K562 (cell line): ENCODE measurements around the gene UBASH3A. TPM values are rescaled to one million over a fixed set of nuclear protein-coding genes. Genes with fewer than 3 reads are reported as not detected.

Experiments
- ATAC-seq: fragments of 200-7000 bp; cut with Tn5 transposase; 3 replicates; pipeline ENCODE4 v1.9.1; 2020; ENCODE audit warnings: moderate library complexity
- BruUV-seq: library from RNA; stranded (reverse); fragments of 400-500 nt; replicated peaks from 2 replicates; lab custom pipeline; 2021; lab: Mats Ljungman, UMichigan
- CTCF ChIA-PET: fragments of 300-600 bp; formaldehyde crosslinking; extraction: SDS; loops from one replicate; lab custom pipeline; 2021; ENCODE audit warnings: low intra/inter-chr PET ratio; lab: Yijun Ruan, JAX
- POLR2A ChIA-PET: fragments of 300-600, 350-650 bp; sonication (Branson Sonifier 250); formaldehyde crosslinking; extraction: SDS; loops from one replicate; lab custom pipeline; 2021; ENCODE audit warnings: antibody characterized with exemption, inconsistent platforms; lab: Yijun Ruan, JAX
- DNase-seq, 4 experiments: peaks; one replicate each; pipeline versions ENCODE4 v3.0.0 to v3.0.0-alpha.2; 2011 to 2018; ENCODE audit warnings: low spot score in 3 of 4, mixed read lengths in 3 of 4; ENCODE audit errors: extremely low read depth in 1 of 4
- FAIRE-seq: peaks from 2 replicates; lab custom pipeline; 2011; peaks lifted over from hg19 to GRCh38; lab: Jason Lieb, UNC
- H2AFZ ChIP-seq: 2 replicates; pipeline ENCODE4 v1.6.0; 2011; ENCODE audit warnings: low read depth, low read length, control low read depth, inconsistent platforms
- H3K27ac ChIP-seq: fragments of 200-600 bp; 3 replicates; pipeline ENCODE4 v1.8.0; 2011; ENCODE audit warnings: low read depth, mild to moderate bottlenecking, control low read depth, inconsistent platforms, low read length, moderate library complexity, mixed read lengths; ENCODE audit errors: extremely low read depth
- H3K27me3 ChIP-seq, 2 experiments: fragments of 300-600 bp in 1 of 2; 2 replicates in 1 of 2; 3 replicates in 1 of 2; pipeline versions ENCODE4 v1.6.0 to v1.8.0; 2011; ENCODE audit warnings: inconsistent platforms in 2 of 2, low read length in 2 of 2, mild to moderate bottlenecking in 1 of 2, mixed read lengths in 1 of 2, moderate library complexity in 1 of 2; ENCODE audit not compliant: control insufficient read depth in 2 of 2, insufficient read depth in 2 of 2
- H3K36me3 ChIP-seq: fragments of 300-600 bp; 3 replicates; pipeline ENCODE4 v1.8.0; 2011; ENCODE audit warnings: mild to moderate bottlenecking, low read length, inconsistent platforms; ENCODE audit not compliant: control insufficient read depth, insufficient read depth
- H3K4me1 ChIP-seq, 2 experiments: fragments of 200-600 bp in 1 of 2; replicated peaks in 1 of 2; 2 replicates in 1 of 2; 3 replicates in 1 of 2; pipeline versions ENCODE4 v1.5.1 to v1.8.0; 2011; ENCODE audit warnings: inconsistent platforms in 2 of 2, low read length in 2 of 2, mild to moderate bottlenecking in 1 of 2, mixed read lengths in 1 of 2, moderate library complexity in 1 of 2; ENCODE audit not compliant: control insufficient read depth in 2 of 2, insufficient read depth in 2 of 2
- H3K4me2 ChIP-seq: 2 replicates; pipeline ENCODE4 v1.6.1; 2011; ENCODE audit warnings: low read length, control low read depth, inconsistent platforms, mixed read lengths; ENCODE audit not compliant: insufficient read depth
- H3K4me3 ChIP-seq: fragments of 200-600 bp; sonication (generic), shearing (Covaris generic); 2 replicates; pipeline ENCODE4 v1.5.1; 2016; ENCODE audit warnings: control low read depth, inconsistent platforms
- H3K79me2 ChIP-seq: fragments of 200-600 bp; 3 replicates; pipeline ENCODE4 v1.8.0; 2011; ENCODE audit warnings: low read length, inconsistent platforms; ENCODE audit not compliant: control insufficient read depth, insufficient read depth
- H3K9ac ChIP-seq, 2 experiments: 2 replicates each; pipeline versions ENCODE4 v1.6.0 to v1.6.1; 2011; ENCODE audit warnings: low read depth in 2 of 2, low read length in 2 of 2, control low read depth in 1 of 2, inconsistent platforms in 1 of 2, mild to moderate bottlenecking in 1 of 2, mixed read lengths in 1 of 2; ENCODE audit not compliant: insufficient read depth in 1 of 2
- H3K9me1 ChIP-seq: one replicate; pipeline ENCODE4 v1.6.0; 2011; ENCODE audit warnings: inconsistent platforms, mild to moderate bottlenecking, low read length, moderate library complexity; ENCODE audit not compliant: control insufficient read depth, insufficient read depth
- H3K9me3 ChIP-seq: replicated peaks from 2 replicates; pipeline ENCODE4 v1.5.1; 2011; ENCODE audit warnings: low read depth, low read length, inconsistent platforms; ENCODE audit not compliant: control insufficient read depth, insufficient read depth
- H4K20me1 ChIP-seq: replicated peaks from 2 replicates; pipeline ENCODE4 v1.6.1; 2011; ENCODE audit warnings: low read length, inconsistent platforms, mixed read lengths; ENCODE audit not compliant: control insufficient read depth, insufficient read depth
- BRCA1 ChIP-seq, 2 experiments: fragments of 450-650 bp in 1 of 2; sonication (generic) in 1 of 2; formaldehyde crosslinking in 1 of 2; IDR thresholded peaks; 2 replicates each; pipeline versions ENCODE4 v1.5.0 to v1.6.1; 2017 to 2020; ENCODE audit warnings: mild to moderate bottlenecking in 1 of 2, missing genetic modification reagents in 1 of 2
- CCNT2 ChIP-seq: IDR thresholded peaks from 2 replicates; pipeline ENCODE4 v1.6.1; 2011; ENCODE audit warnings: borderline replicate concordance, low read depth, mild to moderate bottlenecking, moderate library complexity, mixed read lengths, low read length; ENCODE audit not compliant: insufficient read length; ENCODE audit errors: extremely low read depth
- ETV6 ChIP-seq, 3 experiments: fragments of 150-350 bp in 1 of 3; sonication (generic) in 1 of 3; formaldehyde crosslinking in 1 of 3; IDR thresholded peaks; 2 replicates each; pipeline versions ENCODE4 v1.6.1 to v1.8.0; 2014 to 2022; ENCODE audit warnings: borderline replicate concordance in 2 of 3, low read depth in 2 of 3, antibody characterized with exemption in 1 of 3, low read length in 1 of 3, mild to moderate bottlenecking in 1 of 3, missing genetic modification reagents in 1 of 3
- FOXA3 ChIP-seq, 2 experiments: fragments of 450-650 bp in 1 of 2; sonication (generic) in 1 of 2; formaldehyde crosslinking; IDR thresholded peaks in 1 of 2; conservative IDR thresholded peaks in 1 of 2; 2 replicates each; pipeline versions ENCODE4 v1.4.0 to v1.8.0; 2020 to 2022; ENCODE audit warnings: mild to moderate bottlenecking in 2 of 2, missing genetic modification reagents in 1 of 2
- HMG20B ChIP-seq: fragments of 250-450 bp; sonication (Bioruptor Pico); IDR thresholded peaks from 2 replicates; pipeline ENCODE4 v1.5.0; 2021; ENCODE audit warnings: mild to moderate bottlenecking
- NFE2 ChIP-seq: IDR thresholded peaks from 2 replicates; pipeline ENCODE4 v1.6.1; 2014; ENCODE audit warnings: antibody characterized with exemption, low read depth
- NFIX ChIP-seq: fragments of 250-450 bp; sonication (Bioruptor Pico); IDR thresholded peaks from 2 replicates; pipeline ENCODE4 v1.4.0; 2020; ENCODE audit warnings: low read depth, mild to moderate bottlenecking, moderate library complexity
- NRF1 ChIP-seq, 2 experiments: fragments of 450-650 bp; IDR thresholded peaks in 1 of 2; conservative IDR thresholded peaks in 1 of 2; 2 replicates each; pipeline ENCODE4 v1.6.1; 2014; ENCODE audit warnings: mild to moderate bottlenecking in 2 of 2
- POLR2AphosphoS5 ChIP-seq: IDR thresholded peaks from 2 replicates; pipeline ENCODE4 v1.6.1; 2011; ENCODE audit warnings: mild to moderate bottlenecking, low read depth, low read length, moderate library complexity; ENCODE audit not compliant: control insufficient read depth, insufficient read depth
- POU5F1 ChIP-seq: fragments of 150-350 bp; IDR thresholded peaks from 2 replicates; pipeline ENCODE4 v1.6.1; 2014; ENCODE audit warnings: borderline replicate concordance, low read length, low read depth, mild to moderate bottlenecking; ENCODE audit not compliant: partially characterized antibody
- RBM15 ChIP-seq: fragments of 200-400 bp; formaldehyde crosslinking; IDR thresholded peaks from 2 replicates; pipeline ENCODE4 v1.6.1; 2018; ENCODE audit warnings: mild to moderate bottlenecking, low read length, moderate library complexity; ENCODE audit not compliant: insufficient read depth
- TFE3 ChIP-seq: fragments of 450-650 bp; formaldehyde crosslinking; IDR thresholded peaks from 2 replicates; pipeline ENCODE4 v1.4.0; 2020; ENCODE audit warnings: mild to moderate bottlenecking, mixed read lengths
- ZFP30 ChIP-seq: fragments of 250-450 bp; sonication (Bioruptor Pico); IDR thresholded peaks from 2 replicates; pipeline ENCODE4 v1.8.0; 2022; ENCODE audit warnings: moderate library complexity, mild to moderate bottlenecking, inconsistent platforms, borderline replicate concordance
- WGBS: fragments of 100-300 bp; shearing (Covaris generic); methylation state at CpG from one replicate; pipeline ENCODE4 v1.1.6; 2016; ENCODE audit warnings: low coverage, mixed read lengths; ENCODE audit not compliant: insufficient coverage; ENCODE audit errors: missing lambda C conversion rate; 5-methylcytosine and 5-hydroxymethylcytosine counted together
- in situ Hi-C: fragments of 300-500 bp; cut with MboI; formaldehyde crosslinking; loops from 4 replicates; pipeline ENCODE4 v1.15.0; 2018; ENCODE audit warnings: inconsistent platforms, mixed read lengths
- intact Hi-C: fragments of 100-400 bp; cut with micrococcal nuclease; formaldehyde crosslinking; loops from 2 replicates; pipeline ENCODE4 v1.14.2; 2022
- polyA plus RNA-seq, 8 experiments: library from polyadenylated mRNA; depleted of rRNA in 4 of 8; stranded (reverse) in 5 of 8; unstranded in 3 of 8; fragments of >200 nt; fragmentation: Nextera tagmentation in 2 of 8; fragmentation: Illumina TruSeq in 1 of 8; extraction: Ambion mirVana in 2 of 8; extraction: Trizol in 1 of 8; gene quantifications; 2 replicates each; pipeline versions ENCODE4 v1.2.1 to v1.2.3, GENCODE V29; 2011 to 2014; ENCODE audit warnings: inconsistent platforms in 1 of 8, missing spikeins in 1 of 8
- total RNA-seq, 7 experiments: library from RNA; depleted of rRNA in 6 of 7; stranded (reverse); fragments of >200 nt in 6 of 7; fragmentation: Illumina TruSeq in 2 of 7; extraction: Trizol in 2 of 7; gene quantifications; 2 replicates each; pipeline versions ENCODE4 v1.2.1 to v1.2.3, GENCODE V29; 2011 to 2021; ENCODE audit warnings: low replicate concordance in 1 of 7
- TF ChIP-seq, protein P1 (sequence below), 3 experiments: fragments of 200-800 bp in 1 of 3; sonication (Bioruptor generic) in 1 of 3; sonication (generic) in 1 of 3; formaldehyde crosslinking in 1 of 3; IDR thresholded peaks; 2 replicates each; pipeline versions ENCODE4 v1.6.1 to v1.8.0; 2016 to 2022; ENCODE audit warnings: mild to moderate bottlenecking in 2 of 3, missing compliant biosample characterization in 2 of 3, missing genetic modification characterization in 2 of 3, missing genetic modification reagents in 1 of 3
- TF ChIP-seq, protein P2 (sequence below): sonication (generic); formaldehyde crosslinking; IDR thresholded peaks from 2 replicates; pipeline ENCODE4 v1.9.0; 2022; ENCODE audit warnings: mild to moderate bottlenecking, missing genetic modification reagents

Gene UBASH3A
- total and polyA plus RNA-seq, 9 of the 15 experiments (the other 6 are each of a cell fraction or from before 2014, with no cell fraction given), result 0.23 to 1.8 (median 1.1) TPM

DNA sequence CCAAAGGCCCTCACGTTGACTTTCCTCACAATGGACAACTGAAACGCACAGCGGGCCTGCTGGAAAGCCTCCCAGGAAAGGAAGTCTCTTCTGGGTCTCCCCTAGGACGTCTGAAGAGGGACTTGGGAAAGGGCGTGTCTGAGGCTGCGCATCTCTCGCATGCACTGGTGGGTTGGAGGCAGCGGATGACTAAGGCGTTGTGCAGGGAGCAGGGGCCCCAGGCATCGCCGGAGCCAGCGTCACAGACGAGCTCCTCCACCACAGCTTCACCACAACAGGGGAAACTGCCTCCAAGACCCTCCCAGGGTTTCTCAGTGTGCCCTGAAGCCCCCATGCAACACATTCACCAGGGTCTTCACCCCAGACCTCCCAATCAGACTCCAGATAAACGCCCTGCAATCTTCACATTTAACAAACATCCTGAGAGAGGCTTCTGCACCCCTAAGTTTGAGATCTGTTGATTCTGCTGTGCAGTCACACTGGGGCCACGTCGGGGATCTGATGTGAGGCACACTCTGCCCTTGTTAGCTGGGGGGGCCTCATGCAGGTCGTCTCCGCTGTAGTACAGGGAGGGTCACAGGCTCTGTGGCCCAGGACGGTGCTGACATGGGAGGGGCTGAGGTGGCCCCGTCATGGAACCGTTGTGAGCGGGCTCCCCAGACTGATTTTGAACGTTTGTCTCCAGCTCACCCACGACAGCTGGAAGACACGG, 30.4 kb upstream of the UBASH3A start:
- Histone ChIP-seq H3K9ac (peak overlapping the region in 1 of 2 experiments; percentile 50; a peak in 1 of 4 replicates), H3K9me1 (no peaks in the 10 kb centered on the region), H4K20me1 (peaks cover 11% of the 10 kb centered on the region; the same call in 1 of the 2 replicates), H3K4me1 (peaks cover 13 to 34% of the 10 kb centered on the region in 2 experiments; a peak in 4 of 5 replicates), H3K27ac (no peak overlapping the region), H3K36me3 (no peaks in the 10 kb centered on the region), H3K4me2 (no peak overlapping the region; the same call in 1 of the 2 replicates), H3K9me3 (no peaks in the 10 kb centered on the region), H2AFZ (peak overlapping the region; percentile 39; the same call in 1 of the 2 replicates), H3K27me3 (peaks cover 16 to 62% of the 10 kb centered on the region in 2 experiments; a peak in 4 of 5 replicates), H3K4me3 (no peak overlapping the region), H3K79me2 (no peaks in the 10 kb centered on the region)
- BruUV-seq, result no TSS peak
- FAIRE-seq, result peak; percentile 56
- DNase-seq, result peak; percentile 36 to 55 (median 50)
- ChIA-PET POLR2A (no interaction called here), CTCF (no interaction called here)
- peak; percentile 46; the same call in 2 of the 3 replicates for ATAC-seq
- intact Hi-C loops, result no loop called here
- in situ Hi-C loops, result no loop called here
- 8% methylated on average over 25 of the region's 25 CpGs for WGBS
- TF ChIP-seq CCNT2 (no peak), NRF1 (conservative IDR thresholded peaks at IDR 0.05 in 1 of 2, IDR thresholded peaks at IDR 0.05 in 1 of 2) (peak; percentile 80 to 83), NFE2 (peak; percentile 48; the same call in 1 of the 2 replicates), ZFP30 (CRISPR knock-in tag) (no peak), POLR2AphosphoS5 (no peak), NFIX (CRISPR knock-in tag) (no peak), BRCA1 (IDR thresholded peaks at IDR 0.05) (no peak), BRCA1 (CRISPR knock-in tag; IDR thresholded peaks at IDR 0.05) (no peak), FOXA3 (CRISPR knock-in tag; conservative IDR thresholded peaks at IDR 0.05 in 1 of 2, IDR thresholded peaks at IDR 0.05 in 1 of 2) (0 out of 4 replicates have a peak, but pooled peaks of 1 of the 2 experiments have one; percentile 31), HMG20B (no peak), ETV6 (IDR thresholded peaks at IDR 0.05; ENCODE audit: borderline replicate concordance in 1 of 2, low read depth in 2 of 2, low read length in 1 of 2) (no peak), ETV6 (CRISPR knock-in tag; IDR thresholded peaks at IDR 0.05; ENCODE audit: borderline replicate concordance) (no peak), RBM15 (no peak), TFE3 (CRISPR knock-in tag) (no peak), POU5F1 (no peak)
- TF ChIP-seq, protein P1, sequence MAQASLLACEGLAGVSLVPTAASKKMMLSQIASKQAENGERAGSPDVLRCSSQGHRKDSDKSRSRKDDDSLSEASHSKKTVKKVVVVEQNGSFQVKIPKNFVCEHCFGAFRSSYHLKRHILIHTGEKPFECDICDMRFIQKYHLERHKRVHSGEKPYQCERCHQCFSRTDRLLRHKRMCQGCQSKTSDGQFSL (CRISPR knock-in tag; IDR thresholded peaks at IDR 0.05), result no peak
- TF ChIP-seq, protein P1 (tag; IDR thresholded peaks at IDR 0.05), result no peak
- TF ChIP-seq, protein P2, sequence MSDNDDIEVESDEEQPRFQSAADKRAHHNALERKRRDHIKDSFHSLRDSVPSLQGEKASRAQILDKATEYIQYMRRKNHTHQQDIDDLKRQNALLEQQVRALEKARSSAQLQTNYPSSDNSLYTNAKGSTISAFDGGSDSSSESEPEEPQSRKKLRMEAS, result 0 out of 2 replicates have a peak, but pooled peaks have one; percentile 29
